HG03280 (cell line): ENCODE results near the gene PARVB.
"Not testable (repeated sequence)": the region's sequence is repeated elsewhere in the genome, so short reads cannot be mapped to it uniquely, and the experiment has no call there.

ENCODE experiments used
- ATAC-seq: cut with Tn5 transposase; IDR thresholded peaks from one replicate; pipeline ENCODE4 v1.9.1; 2021; ENCODE audit warnings: mild to moderate bottlenecking, moderate library complexity; ENCODE audit not compliant: unreplicated experiment

Gene PARVB

GRCh38 chr22:44103735-44104480 lies 79.8 kb downstream of the PARVB start:
- ATAC-seq, result no peak

GRCh38 chr22:44107340-44107739 lies 83.2 kb downstream of the PARVB start:
- no peak for ATAC-seq

- ATAC-seq, result no peak
Observed at GRCh38 chr22:44108076-44108475, 84.0 kb downstream of the PARVB start.

GRCh38 chr22:44108806-44109385 lies 84.8 kb downstream of the PARVB start:
- ATAC-seq, result no peak

GRCh38 chr22:44109416-44109815 lies 85.3 kb downstream of the PARVB start:
- ATAC-seq, result no peak

- ATAC-seq, result not testable (repeated sequence)
Observed at GRCh38 chr22:44110656-44111055, 86.6 kb downstream of the PARVB start.

- ATAC-seq, result no peak
Observed at GRCh38 chr22:44111562-44112155, 87.6 kb downstream of the PARVB start.

GRCh38 chr22:44112191-44112590 lies 88.1 kb downstream of the PARVB start:
- ATAC-seq, result no peak

- ATAC-seq, result no peak
Observed at GRCh38 chr22:44116331-44116730, 92.2 kb downstream of the PARVB start.

GRCh38 chr22:44116755-44117684 lies 92.9 kb downstream of the PARVB start:
- no peak for ATAC-seq

GRCh38 chr22:44117746-44118145 lies 93.6 kb downstream of the PARVB start:
- ATAC-seq, result no peak

GRCh38 chr22:44118645-44119315 lies 94.7 kb downstream of the PARVB start:
- ATAC-seq, result no peak

- no peak for ATAC-seq
Observed at GRCh38 chr22:44119669-44120313, 95.7 kb downstream of the PARVB start.

- ATAC-seq, result no peak
Observed at GRCh38 chr22:44120314-44120704, 96.2 kb downstream of the PARVB start.

- ATAC-seq, result no peak
Observed at GRCh38 chr22:44125421-44125820, 101.3 kb downstream of the PARVB start.

GRCh38 chr22:44126807-44127206 lies 102.7 kb downstream of the PARVB start:
- ATAC-seq, result no peak

- no peak for ATAC-seq
Observed at GRCh38 chr22:44127356-44127755, 103.3 kb downstream of the PARVB start.

- no peak for ATAC-seq
Observed at GRCh38 chr22:44128958-44129618, 105.0 kb downstream of the PARVB start.

- no peak for ATAC-seq
Observed at GRCh38 chr22:44129619-44129976, 105.5 kb downstream of the PARVB start.
